Lung (tissue), 12 donors: ENCODE data around the gene ARHGAP42. TPM values are rescaled to one million over a fixed set of nuclear protein-coding genes. Genes with fewer than 3 reads are reported as not detected.

Experiments
- ATAC-seq: fragments of 200-7000 bp; cut with Tn5 transposase; one replicate; pipeline ENCODE4 v1.9.1; 2020; ENCODE audit warnings: moderate number of reproducible peaks; ENCODE audit not compliant: insufficient read depth, low FRiP score
- DNase-seq, 3 donors: peaks; one replicate each; pipeline ENCODE4 v3.0.0-alpha.2; 2013 to 2017
- H3K27ac ChIP-seq, 2 donors: one replicate each; pipeline ENCODE4 v1.5.1; 2013; ENCODE audit warnings: mild to moderate bottlenecking in 2 of 2, moderate library complexity in 2 of 2, control low read depth in 1 of 2, inconsistent platforms in 1 of 2, low read depth in 1 of 2, low read length in 1 of 2
- H3K27me3 ChIP-seq, 3 donors: one replicate each; pipeline ENCODE4 v1.5.1; 2013; ENCODE audit warnings: low read length in 2 of 3; ENCODE audit not compliant: control insufficient read depth in 3 of 3, insufficient read depth in 3 of 3
- H3K36me3 ChIP-seq, 4 donors: one replicate each; pipeline ENCODE4 v1.5.1; 2013; ENCODE audit warnings: low read length in 4 of 4, mild to moderate bottlenecking in 1 of 4, moderate library complexity in 1 of 4; ENCODE audit not compliant: control insufficient read depth in 4 of 4, insufficient read depth in 4 of 4
- H3K4me1 ChIP-seq, 5 donors: one replicate each; pipeline ENCODE4 v1.5.1; 2013; ENCODE audit warnings: low read length in 5 of 5, mild to moderate bottlenecking in 2 of 5, moderate library complexity in 1 of 5; ENCODE audit not compliant: control insufficient read depth in 5 of 5, insufficient read depth in 5 of 5
- H3K4me3 ChIP-seq: one replicate; pipeline ENCODE4 v1.5.1; 2013; ENCODE audit warnings: mild to moderate bottlenecking, control low read depth, moderate library complexity
- H3K9ac ChIP-seq, 2 donors: one replicate each; pipeline ENCODE4 v1.5.1; 2013; ENCODE audit warnings: low read length in 2 of 2, control low read depth in 1 of 2; ENCODE audit not compliant: insufficient read depth in 1 of 2
- H3K9me3 ChIP-seq, 4 donors: one replicate each; pipeline ENCODE4 v1.5.1; 2013; ENCODE audit warnings: low read length in 3 of 4, mild to moderate bottlenecking in 1 of 4, moderate library complexity in 1 of 4; ENCODE audit not compliant: control insufficient read depth in 4 of 4, insufficient read depth in 3 of 4
- CTCF ChIP-seq: IDR thresholded peaks from 2 replicates; pipeline ENCODE4 v1.5.1; 2012; ENCODE audit warnings: mild to moderate bottlenecking; ENCODE audit errors: control extremely low read depth, extremely low read depth
- WGBS, 2 donors: extraction: QIAGEN DNeasy Blood & Tissue Kit; methylation state at CpG; one replicate each; pipeline ENCODE4 v1.1.7; 2013; 5-methylcytosine and 5-hydroxymethylcytosine counted together
- polyA plus RNA-seq, 2 donors: library from polyadenylated mRNA; stranded (reverse); fragments of 200-250 nt; gene quantifications; one replicate each; pipeline ENCODE4 v1.2.1, GENCODE V29; 2013
- total RNA-seq, 2 donors: library from RNA; depleted of rRNA in 1 of 2; stranded (reverse); fragments of >200 nt in 1 of 2; gene quantifications; one replicate each; pipeline ENCODE4 v1.2.1, GENCODE V29; 2014 to 2021
- donor health status: control.
- donor health status: control.
- donor health status: Bipolar disorder and iron deficiency.
- donor health status: healthy.
- donor health status: DM: yes; HTN: yes; CAD: no.

ARHGAP42 gene
- total and polyA plus RNA-seq, 4 donors = 4.1 to 58.6 (median 10.3) TPM

DNA sequence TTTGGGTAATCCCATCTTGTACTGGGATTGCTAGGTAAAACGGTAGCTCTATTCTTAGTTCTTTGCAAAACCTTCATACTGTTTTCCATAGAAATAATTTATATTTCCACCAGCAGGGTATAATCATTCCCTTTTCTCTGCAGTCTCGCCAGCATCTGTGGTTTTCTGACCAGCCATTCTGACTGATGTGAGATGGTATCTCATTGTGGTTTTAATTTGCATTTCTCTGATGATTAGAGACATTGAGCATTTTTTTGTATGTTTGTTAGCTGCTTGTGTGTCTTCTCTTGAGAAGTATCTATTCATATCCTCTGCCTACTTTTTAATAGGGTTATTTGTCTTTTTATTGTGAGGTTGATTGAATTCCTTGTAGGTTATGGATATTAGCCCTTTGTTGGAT, 221.7 kb downstream of the ARHGAP42 start:
- Histone ChIP-seq H3K9me3 (peaks cover 0 to 3% (median 0%) of the 10 kb centered on the region in 4 donors), H3K36me3 (peaks cover 0 to 2% (median 0%) of the 10 kb centered on the region in 4 donors), H3K4me3 (no peak overlapping the region), H3K27ac (no peak overlapping the region), H3K9ac (no peak overlapping the region), H3K4me1 (peaks cover 0 to 2% (median 0%) of the 10 kb centered on the region in 5 donors), H3K27me3 (no peaks in the 10 kb centered on the region)
- 56 to 74% methylated on average over 2 of the region's 2 CpGs for WGBS, 2 donors
- DNase-seq (no peak), ATAC-seq (no peak)
- no peak for TF ChIP-seq CTCF

- Histone ChIP-seq H3K36me3 (peaks cover 0 to 4% (median 1%) of the 10 kb centered on the region in 4 donors), H3K9me3 (peaks cover 0 to 3% (median 0%) of the 10 kb centered on the region in 4 donors), H3K4me1 (peaks cover 0 to 11% (median 2%) of the 10 kb centered on the region in 5 donors), H3K27me3 (no peaks in the 10 kb centered on the region), H3K27ac (no peak overlapping the region), H3K4me3 (no peak overlapping the region), H3K9ac (no peak overlapping the region)
- TF ChIP-seq CTCF = no peak
- 79 to 83% methylated on average over 1 of the region's 1 CpG for WGBS, 2 donors
- ATAC-seq (no peak), DNase-seq (peak in 1 of 3 donors; percentile 29)
Observed at GRCh38 chr11:100910808-100911207, 223.7 kb downstream of the ARHGAP42 start.

DNA sequence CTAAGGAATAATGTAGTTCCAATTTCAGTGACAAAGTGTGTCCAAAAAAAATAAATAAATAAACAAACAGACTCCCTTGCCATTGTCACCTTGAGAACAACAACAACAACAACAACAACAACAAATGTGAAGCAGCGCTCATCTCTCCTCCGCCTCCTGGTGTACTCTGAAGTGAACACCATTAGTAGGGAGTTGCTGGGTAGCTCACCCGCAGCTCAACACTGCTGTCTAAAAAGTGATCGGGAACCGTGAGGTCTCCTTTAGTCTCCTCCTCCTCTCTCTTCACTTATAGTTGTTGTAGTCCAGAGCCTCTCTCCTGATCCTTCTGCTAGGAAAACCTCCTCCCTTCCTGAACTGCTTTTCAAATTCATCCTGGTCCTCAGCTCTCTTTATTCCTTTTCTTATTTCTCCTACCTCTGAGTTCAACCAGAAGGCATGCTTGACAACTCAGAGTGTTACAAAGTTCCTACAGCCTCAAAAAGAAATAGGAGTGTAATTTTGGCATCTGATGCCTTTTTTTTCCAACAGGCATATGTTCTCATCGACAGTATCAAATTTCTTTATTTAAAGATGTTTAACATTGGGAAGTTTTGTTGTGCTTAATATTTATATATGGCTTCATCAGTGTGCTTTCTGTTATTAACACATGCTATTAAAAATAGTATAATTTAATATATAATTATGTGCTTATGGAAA, 227.5 kb downstream of the ARHGAP42 start:
- no peak for ATAC-seq
- H3K4me1 ChIP-seq = peaks cover 0 to 18% (median 8%) of the 10 kb centered on the region in 5 donors
- H3K4me3 ChIP-seq = no peak overlapping the region
- no peak overlapping the region for H3K27ac ChIP-seq
- DNase-seq = peak in 2 of 3 donors; percentile 59 to 71
- no peak overlapping the region for H3K9ac ChIP-seq
- no peak for TF ChIP-seq CTCF
- no peaks in the 10 kb centered on the region for H3K27me3 ChIP-seq
- no peaks in the 10 kb centered on the region for H3K9me3 ChIP-seq
- peaks cover 0 to 4% (median 0%) of the 10 kb centered on the region in 4 donors for H3K36me3 ChIP-seq
- WGBS, 2 donors = 88 to 91% methylated on average over 6 of the region's 6 CpGs
